CD4-positive, alpha-beta T cell treated with Interleukin-12 subunit alpha and Interleukin-12 subunit beta, for 1 hour (primary cell): Measurements from ENCODE around the gene IL17REL.

Experiments
- DNase-seq: peaks from one replicate; pipeline ENCODE4 v3.0.0-alpha.2; 2020

Gene IL17REL

DNA sequence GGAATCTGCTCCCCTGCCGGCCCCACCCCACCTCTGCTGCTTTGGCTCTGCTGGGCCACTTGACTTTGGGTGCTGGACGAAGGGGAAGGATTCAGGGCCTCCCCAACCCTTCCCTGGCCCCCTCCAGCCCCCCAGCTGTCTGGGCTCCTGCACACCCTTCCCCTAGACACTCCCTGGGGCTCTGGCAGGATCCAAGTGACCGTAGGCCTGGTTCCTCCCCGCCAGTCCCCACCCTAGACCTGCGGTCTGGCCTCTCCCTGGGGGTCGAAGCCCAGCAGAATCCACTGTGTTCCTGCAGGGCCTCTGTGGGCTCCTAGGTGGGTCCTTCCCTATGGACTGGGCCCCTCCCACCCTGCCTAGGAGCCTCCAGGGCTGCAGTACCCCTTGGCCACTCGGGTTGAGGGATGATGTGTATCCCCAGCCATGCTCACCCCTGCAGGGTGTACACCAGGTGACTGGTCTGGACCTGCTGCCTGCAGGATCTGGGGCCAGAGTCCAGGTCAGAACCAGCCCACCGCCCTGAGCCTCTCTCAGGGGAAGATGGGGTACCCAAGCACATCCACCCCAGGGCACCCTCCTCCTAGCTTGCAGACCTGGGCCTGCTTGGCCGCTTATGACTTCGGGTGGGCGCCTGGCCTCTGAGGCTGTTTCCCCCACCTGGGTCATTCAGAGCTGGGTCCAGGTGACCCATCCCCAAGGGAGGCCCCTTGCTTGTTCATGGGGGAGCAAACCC lies 46.4 kb downstream of the IL17REL start:
- peak; percentile 17 for DNase-seq

DNA sequence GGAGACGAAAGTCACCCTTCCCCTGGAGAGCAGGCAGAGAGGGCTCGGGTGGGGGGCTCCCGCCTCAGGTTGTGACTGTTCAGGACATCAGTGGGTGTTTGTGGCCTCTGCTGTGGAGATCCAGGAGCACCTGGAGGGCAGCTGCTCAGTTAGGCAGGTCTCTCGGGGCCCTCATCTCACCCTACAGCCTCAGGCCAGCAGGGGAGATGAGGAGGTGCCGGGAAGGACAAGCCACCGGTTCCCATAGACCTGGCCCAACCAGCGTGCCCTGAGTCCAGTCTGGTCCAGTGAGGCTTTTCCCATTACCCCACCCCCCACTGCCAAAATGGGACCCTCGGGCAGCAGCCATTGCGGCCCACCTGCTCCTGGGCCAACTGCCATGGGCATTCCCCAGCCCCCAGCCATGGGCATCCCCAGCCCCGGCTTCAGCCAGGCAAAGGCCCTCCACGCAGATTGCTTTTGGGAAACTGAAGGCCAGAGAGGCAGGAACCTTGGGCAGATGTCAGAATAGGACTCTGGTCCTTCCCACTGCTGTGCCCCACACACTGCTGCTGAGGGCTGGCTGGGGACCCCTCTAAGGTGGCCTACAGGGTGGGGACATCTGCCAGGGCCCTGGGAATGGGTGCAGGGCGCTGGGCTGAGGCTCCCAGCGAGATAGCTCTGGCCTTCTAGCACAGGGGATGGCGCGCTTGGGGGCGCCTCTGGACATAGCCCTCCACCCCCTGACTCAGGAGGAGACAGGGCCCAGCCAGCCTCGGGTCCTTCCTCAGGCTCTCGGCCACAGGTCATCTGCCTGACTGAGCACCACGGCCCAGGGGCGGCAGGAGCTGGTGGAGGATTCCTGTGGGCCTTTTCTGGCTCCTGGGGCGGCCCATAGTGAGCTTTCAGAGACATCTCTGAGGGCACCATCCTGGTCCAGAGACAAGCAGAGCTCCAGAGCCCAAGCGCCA lies 47.2 kb downstream of the IL17REL start:
- DNase-seq = peak; percentile 24

DNA sequence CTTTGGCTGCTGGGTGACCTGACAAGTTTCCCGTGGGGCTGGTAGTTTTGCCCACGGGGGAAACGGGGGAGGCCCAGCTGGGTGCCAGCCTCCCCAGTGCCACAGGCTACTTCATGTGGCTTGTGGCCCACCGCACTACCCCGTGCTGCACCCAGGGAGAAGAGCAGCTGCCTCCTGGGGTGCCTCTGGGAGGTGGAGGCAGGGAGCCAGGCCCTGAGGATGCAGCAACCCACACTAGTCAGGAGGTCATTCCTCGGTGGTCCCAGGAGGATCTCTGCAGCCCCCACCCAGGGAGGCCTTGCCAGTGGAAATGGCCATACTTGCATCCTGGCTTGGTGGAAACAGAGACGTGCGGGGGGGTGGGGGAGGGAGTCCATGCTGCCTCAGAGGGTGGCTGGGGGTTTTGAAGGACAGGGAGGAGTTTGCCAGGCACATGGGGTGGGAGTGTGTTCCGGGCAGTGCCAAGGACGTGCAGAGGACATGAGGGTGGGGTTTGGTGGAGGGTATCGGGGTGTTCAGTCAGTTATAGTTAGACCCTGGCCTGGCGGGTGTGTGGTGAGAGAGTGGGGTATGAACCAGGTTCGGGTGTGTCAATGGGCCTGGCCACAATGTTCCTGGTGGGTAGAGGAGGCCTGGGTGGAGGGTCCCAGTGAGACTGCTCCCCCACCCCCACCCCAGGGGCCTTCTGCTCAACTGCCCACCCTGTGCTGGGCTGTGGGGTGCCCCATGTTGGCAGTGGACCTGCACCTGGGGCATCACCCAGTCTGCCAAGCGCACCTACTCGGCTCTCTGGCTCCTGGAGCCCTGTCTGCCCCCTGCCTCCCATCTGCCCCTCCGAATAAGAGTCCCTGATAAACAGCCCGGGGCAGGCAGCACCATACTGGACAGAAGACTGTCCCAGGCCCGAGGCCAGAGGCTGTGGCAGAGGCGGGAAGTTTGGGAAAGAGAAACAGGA lies 48.2 kb downstream of the IL17REL start:
- peak; percentile 55 for DNase-seq

DNA sequence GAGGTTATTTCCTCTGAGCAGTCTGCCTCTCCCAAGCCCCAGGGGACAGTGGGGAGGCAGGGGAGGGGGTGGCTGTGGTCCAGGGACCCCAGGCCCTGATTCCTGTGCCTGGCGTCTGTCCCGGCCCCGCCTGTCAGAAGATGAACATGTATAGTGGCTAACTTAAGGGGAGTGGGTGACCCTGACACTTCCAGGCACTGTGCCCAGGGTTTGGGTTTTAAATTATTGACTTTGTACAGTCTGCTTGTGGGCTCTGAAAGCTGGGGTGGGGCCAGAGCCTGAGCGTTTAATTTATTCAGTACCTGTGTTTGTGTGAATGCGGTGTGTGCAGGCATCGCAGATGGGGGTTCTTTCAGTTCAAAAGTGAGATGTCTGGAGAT lies 48.9 kb downstream of the IL17REL start:
- DNase-seq = peak; percentile 13

DNA sequence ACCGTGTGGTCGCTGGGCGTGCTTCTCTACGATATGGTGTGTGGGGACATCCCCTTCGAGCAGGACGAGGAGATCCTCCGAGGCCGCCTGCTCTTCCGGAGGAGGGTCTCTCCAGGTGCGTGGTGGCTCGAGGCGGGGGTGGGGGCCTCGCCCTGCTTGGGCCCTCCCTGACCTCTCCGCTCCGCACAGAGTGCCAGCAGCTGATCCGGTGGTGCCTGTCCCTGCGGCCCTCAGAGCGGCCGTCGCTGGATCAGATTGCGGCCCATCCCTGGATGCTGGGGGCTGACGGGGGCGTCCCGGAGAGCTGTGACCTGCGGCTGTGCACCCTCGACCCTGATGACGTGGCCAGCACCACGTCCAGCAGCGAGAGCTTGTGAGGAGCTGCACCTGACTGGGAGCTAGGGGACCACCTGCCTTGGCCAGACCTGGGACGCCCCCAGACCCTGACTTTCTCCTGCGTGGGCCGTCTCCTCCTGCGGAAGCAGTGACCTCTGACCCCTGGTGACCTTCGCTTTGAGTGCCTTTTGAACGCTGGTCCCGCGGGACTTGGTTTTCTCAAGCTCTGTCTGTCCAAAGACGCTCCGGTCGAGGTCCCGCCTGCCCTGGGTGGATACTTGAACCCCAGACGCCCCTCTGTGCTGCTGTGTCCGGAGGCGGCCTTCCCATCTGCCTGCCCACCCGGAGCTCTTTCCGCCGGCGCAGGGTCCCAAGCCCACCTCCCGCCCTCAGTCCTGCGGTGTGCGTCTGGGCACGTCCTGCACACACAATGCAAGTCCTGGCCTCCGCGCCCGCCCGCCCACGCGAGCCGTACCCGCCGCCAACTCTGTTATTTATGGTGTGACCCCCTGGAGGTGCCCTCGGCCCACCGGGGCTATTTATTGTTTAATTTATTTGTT lies 49.6 kb downstream of the IL17REL start:
- DNase-seq = no peak

DNA sequence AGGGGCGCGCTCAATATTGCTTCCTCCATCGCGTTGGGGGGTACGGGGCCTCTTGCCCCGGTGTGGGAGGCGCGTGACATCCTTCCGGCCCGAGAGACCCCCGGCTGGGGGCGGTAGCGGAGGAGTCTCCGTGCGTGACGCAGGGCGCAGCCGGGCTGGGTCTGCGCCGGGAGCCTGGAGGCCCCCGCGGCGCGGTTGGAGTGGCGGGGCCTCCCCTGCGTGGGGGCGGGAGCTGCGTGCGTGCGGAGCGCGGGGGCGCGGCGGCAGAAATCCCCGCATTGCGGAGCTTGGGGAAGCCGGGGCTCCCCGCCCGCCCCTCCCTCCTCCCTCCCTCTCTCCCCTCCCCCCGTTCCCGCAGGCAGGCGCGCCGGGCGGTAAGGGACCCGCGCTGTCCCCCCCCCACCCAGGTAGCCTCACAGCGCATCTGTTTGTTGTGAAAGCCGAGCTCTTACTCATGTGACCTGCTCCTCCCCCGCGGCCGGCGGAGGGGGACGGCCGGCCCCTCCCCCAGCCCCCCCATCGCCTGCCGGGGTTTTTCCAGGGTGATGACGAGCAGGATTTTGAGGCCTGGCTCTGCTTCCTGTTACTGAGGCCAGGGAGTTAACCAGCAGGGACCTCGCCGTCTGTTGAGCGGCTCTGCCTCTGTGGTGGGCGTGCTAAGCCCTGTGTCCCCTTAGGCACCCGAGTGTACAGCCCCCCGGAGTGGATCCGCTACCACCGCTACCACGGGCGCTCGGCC lies 50.4 kb downstream of the IL17REL start:
- DNase-seq = peak; percentile 93

DNA sequence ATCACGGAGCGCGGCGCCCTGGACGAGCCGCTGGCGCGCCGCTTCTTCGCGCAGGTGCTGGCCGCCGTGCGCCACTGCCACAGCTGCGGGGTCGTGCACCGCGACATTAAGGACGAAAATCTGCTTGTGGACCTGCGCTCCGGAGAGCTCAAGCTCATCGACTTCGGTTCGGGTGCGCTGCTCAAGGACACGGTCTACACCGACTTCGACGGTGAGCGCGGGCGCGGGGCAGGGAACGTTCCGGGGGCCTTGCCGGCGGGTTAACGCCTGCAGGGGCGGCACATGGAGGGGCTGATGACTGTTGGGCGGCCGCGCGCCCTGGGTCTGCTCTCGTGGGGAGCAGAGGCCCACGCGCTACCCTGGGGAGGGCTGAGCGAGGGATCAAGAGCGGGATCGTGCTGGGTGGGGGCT lies 51.0 kb downstream of the IL17REL start:
- no peak for DNase-seq

DNA sequence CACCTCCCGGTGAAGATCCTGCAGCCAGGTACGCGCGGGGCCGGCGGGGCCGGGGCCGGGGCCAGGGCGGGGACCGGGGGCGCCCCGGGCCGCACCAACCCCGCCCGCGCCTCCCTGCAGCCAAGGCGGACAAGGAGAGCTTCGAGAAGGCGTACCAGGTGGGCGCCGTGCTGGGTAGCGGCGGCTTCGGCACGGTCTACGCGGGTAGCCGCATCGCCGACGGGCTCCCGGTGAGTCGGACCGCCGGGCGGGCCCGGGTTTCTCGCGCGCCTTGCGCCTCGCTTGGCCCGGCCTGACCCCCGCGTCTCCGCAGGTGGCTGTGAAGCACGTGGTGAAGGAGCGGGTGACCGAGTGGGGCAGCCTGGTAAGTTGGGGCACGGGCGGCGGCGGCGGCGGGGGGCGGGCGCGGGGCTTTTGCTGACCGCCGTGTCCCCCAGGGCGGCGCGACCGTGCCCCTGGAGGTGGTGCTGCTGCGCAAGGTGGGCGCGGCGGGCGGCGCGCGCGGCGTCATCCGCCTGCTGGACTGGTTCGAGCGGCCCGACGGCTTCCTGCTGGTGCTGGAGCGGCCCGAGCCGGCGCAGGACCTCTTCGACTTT lies 51.5 kb downstream of the IL17REL start:
- peak; percentile 46 for DNase-seq

DNA sequence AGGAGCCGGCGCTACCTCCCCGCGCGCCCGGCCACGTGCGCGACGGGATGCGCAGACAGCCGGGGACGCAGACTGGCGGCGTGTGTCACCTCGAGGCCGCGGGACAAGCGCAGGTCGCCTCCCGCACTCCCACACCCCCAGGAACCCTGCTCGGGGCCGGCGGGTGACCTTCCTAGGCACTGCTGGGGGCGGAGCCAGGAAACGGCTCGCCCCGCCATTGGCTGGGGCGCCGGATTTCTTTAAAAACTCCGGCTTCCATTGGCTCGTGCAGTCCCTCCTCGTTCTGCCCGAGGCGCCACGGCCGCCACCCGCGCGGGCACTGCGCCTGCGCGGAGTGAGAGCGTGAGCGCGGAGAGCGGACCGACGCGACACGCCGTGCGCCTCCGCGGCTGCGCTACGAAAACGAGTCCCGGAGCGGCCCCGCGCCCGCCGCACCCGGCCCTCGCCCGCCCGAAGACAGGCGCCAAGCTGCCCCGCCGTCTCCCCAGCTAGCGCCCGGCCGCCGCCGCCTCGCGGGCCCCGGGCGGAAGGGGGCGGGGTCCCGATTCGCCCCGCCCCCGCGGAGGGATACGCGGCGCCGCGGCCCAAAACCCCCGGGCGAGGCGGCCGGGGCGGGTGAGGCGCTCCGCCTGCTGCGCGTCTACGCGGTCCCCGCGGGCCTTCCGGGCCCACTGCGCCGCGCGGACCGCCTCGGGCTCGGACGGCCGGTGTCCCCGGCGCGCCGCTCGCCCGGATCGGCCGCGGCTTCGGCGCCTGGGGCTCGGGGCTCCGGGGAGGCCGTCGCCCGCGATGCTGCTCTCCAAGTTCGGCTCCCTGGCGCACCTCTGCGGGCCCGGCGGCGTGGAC lies 52.2 kb downstream of the IL17REL start, which contains the start of gene PIM3:
Gene PIM3 (plus strand): TSS at position 614 of the 846 bp plus-strand sequence. CDS start 176 bp downstream, at position 790.
- DNase-seq = peak; percentile 96

DNA sequence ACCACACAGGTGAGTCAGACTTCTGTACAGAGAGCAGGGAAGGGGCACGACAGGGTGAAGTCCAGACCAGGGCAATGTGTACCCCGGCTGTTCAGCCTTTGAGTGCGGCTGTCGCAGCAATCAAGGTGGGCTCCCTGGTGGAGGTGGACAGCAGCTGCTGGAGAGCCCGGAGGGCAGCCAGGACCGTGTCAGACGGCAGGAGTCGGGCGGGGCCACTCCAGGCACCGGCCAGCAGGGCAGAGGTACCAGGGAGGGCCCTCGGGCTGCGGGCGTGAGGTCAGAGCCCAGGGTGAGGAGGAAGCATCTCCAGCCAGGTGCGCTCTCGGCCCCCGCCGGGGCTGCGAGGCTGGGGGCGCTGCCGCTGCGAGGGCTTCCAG lies 52.8 kb downstream of the IL17REL start:
- no peak for DNase-seq

DNA sequence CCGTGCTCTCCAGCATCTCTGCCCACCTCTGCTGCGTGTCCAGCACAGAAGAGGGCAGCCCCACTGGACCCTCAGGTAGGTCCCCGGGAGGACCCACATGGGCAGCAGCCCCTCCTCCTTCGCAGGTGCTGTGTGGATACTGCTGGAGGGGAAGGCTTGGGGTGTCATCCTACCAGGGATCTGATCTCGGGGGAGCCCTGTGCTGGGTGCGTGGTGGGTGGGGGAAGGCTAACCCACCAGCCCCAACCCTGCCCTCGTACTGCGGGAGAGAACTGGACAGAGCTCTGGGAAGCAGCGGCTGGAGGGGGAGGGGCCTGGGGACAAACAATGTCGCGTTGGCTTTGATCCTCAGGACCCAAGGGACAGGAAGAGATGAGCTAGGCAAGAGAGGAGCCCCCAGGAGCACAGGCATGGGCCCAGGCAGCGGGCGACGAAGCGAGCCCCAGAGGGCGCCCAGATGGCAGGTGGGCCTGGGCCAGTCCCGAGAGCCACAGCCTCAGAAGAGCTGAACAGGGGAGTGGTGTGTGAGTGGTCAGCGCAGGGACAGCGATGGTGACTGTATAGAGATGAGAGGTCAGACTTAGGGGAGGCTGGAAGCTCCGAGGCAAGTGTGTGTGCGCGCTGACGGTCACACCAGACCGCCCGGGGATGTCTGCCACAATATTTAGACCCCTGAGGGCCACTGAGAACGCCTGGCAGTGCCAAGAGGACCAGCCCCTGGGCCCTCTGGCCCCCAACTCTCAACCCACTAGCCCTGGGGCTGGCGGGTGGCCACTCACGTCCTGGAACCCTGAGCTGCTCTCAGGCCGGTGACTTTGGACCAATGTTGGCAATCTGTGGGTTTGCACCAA lies 53.4 kb downstream of the IL17REL start:
- no peak for DNase-seq

DNA sequence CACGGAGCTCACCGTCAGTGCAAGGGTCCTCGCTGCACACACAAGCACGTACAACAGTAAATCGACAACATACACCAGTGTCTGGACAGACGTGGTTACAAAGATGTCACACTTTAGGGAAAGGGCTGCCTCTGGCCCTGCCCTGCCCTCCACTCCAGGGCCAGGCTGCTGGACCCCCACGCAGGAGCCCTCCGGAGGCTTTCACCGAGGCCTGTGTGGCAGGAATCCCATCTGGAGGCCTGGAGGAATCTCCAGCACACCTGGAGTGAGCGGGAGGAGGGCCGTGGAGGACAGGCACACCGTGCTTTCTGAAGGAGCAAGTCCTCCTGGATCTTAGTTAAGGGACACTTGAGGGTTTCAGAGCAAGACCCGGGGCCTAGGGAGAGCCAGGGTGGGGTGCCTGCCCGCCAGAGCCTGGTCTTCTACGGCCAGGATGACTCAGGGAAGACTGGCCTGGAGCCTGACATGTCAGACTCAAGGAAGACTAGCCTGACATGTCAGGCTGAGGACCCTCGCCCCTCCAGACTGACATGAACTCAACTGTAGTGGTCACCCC lies 54.1 kb downstream of the IL17REL start:
- DNase-seq = no peak

DNA sequence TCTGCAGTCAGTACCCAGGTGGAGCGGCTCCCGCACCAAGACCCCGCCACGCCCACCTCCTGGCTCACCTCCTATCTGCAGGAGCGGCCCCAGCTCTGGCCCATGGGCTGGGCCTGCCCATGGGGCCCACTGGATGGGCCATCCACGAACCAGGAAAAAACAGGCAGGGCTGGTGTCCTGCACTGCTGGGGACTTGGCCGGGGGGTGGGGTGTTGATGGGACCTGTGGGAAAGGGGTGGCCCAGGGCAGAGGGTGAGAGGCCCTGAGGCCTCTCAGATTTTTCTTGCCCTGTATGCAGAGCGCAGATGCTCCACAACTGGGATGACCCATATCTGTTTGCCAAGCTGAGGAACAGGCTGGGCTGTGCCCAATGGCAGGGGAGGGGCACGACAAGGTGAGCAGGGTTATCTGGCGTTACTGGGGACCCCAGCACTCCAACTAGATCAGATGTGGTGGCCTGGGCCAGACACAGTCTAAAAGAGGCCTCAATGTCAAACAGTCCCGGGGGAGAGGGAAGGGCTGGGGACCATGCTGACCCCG lies 54.7 kb downstream of the IL17REL start:
- no peak for DNase-seq

DNA sequence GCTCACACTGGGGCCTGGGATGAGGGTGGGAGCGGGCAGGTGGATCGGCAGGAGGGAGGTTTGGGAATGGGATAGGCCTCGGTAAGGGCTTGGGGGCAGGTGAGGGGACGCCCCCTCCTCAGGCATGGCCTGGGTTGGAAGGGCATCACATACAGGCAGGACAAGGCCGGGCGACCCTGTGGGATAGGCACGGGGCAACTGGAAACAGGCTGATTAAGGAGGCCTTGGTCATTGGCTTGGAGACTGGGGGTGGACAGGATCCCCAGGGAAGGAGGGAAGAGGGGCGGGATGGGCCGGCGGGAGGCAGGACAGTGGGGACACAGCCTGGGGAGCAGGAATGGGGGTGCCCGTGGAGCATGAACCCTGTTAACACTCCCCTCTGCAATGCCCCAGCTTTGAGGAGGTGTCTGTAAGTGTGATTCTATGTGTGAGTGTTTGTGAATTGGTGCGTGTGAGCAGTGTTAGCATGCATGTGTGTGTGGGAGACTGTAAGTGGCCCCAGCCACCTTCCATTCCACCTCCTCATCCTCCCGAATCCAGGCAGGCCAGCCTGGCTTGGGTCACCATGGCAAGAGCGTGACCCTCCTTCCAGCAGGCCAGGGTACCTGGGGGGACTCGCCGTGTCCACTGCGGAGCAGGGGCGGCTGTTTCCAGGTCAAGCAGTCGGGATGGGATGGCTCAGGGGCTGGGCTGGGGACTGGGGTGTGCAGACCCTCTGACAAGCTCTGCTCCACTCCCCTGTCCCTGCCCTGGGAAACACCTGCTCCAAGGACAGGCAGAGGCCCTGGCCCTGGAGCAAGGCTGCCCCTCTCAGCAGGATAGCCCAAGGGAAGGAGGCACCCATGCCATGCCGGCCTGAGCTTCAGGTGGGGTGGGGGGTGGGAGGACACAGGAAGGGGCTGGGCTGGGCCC lies 55.4 kb downstream of the IL17REL start:
- no peak for DNase-seq

DNA sequence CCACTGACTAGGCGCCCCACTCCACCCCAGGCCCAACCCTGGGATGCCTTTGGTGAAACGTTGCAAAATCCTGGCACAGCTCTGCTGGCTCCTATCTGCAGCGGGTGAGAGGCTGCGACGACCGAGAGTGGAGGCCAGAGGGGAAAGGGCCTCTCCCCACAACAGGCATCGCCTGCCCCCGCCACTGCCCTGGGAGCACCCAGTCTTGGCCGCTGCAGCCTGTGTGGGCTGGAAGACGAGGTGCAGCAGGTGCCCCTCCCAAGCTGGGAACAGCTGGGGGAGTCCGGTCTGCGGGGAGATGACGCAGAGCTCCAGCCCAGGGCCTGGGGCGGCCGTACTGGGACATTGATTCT lies 56.2 kb downstream of the IL17REL start:
- DNase-seq = no peak

DNA sequence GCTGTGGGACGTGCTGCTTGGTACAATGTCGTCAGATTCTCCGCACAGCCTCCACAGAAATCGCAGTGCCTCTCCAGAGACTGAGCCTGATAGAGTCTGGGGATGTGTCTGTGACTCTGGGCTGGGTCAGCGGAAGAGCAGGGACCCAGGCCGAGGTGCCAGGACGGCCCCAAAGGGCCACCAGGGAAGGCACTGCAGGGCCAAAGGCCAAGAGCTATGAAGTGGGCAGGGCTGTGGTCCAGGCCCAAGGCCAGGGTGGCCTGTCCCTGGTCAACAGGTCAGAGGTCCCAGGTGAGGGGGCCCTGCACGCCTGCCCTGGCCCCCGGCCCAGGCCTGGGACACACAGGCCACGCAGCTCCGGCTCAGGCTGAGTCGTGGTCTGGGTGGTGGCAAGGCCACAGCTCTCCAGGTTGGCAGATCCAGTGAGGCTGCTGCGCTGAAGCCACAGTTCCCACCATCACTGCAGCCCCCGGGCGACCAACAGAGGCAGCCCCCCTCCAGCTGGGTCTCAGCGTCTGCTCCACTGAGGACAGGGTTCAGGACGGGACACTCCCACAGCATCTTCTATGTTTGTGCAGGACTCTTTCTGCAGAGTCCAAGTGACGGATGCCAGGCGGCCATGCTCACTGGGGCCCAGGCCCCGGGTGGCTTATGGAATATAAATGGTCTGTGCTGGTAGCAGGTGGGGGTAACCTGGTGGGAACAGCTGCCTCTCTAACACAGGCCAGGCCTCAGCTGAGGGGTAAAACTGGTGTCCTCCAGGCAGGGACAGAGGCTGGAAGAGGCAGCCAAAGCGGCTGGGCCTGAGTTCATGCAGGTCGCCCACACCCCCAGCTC lies 56.8 kb downstream of the IL17REL start:
- no peak for DNase-seq
